HG03354 (cell line): ENCODE data around the gene ANKRD13C.
A peak's percentile ranks its signal among the peaks of the same experiment; 100 is the strongest.
"Not testable (repeated sequence)": the region's sequence is repeated elsewhere in the genome, so short reads cannot be mapped to it uniquely, and the experiment has no call there.

Experiments
- ATAC-seq: cut with Tn5 transposase; IDR thresholded peaks from one replicate; pipeline ENCODE4 v1.9.1; 2021; ENCODE audit warnings: mild to moderate bottlenecking; ENCODE audit not compliant: unreplicated experiment, poor library complexity, severe bottlenecking

Gene ANKRD13C

GRCh38 chr1:70354332-70355110 is at the start of gene ANKRD13C:
Gene ANKRD13C (minus strand): TSS chr1:70354722. CDS start chr1:70354408, 314 bp downstream.
- peak; percentile 92 for ATAC-seq

- no peak for ATAC-seq
Observed at GRCh38 chr1:70403759-70404158, 49.2 kb upstream of the ANKRD13C start.

- ATAC-seq: peak; percentile 58
Observed at GRCh38 chr1:70401974-70402373, 47.5 kb upstream of the ANKRD13C start.

GRCh38 chr1:70400335-70400734 is 45.8 kb upstream of the ANKRD13C start:
- ATAC-seq: no peak

DNA sequence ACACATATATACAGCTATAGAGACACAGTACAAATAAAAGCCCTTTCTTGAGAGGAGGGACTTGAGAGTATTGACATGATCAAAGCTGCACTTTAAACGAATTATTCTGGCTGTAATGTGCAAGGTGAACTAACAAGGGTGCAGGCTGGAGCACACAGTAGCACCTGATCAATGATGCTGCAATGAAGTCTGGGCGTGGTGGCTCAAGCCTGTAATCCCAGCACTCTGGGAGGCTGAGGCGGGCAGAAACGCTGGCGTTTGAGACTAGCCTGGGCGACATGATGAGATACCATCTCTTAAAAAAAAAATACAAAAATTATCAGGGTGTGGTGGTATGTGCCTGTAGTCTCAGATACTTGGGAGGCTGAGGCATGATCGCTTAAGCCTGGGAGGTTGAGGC is 42.5 kb upstream of the ANKRD13C start:
- ATAC-seq: no peak

GRCh38 chr1:70396607-70397006 is 42.1 kb upstream of the ANKRD13C start:
- ATAC-seq: no peak

DNA sequence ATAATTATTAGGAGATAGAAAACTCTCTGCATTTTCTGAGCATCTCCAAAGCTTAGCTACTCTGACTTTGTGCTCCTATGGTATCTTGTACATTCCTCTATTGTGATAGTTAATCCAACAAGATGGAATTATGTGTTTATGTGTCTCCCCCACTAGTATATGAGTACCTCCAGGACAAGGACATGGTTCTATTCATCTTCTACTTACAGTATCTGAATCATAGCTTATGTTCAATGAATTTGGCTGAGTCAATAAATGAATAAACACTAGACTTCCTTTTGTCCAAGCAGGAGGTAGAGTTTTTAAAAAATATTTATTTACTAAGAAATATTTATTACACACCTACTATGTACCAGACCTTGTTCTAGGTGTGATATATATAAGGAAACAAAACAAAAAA is 38.1 kb upstream of the ANKRD13C start:
- no peak for ATAC-seq

- no peak for ATAC-seq
Observed at GRCh38 chr1:70387507-70387906, 33.0 kb upstream of the ANKRD13C start.

GRCh38 chr1:70386121-70386520 is 31.6 kb upstream of the ANKRD13C start:
- no peak for ATAC-seq

- ATAC-seq: no peak
Observed at GRCh38 chr1:70385477-70385876, 31.0 kb upstream of the ANKRD13C start.

DNA sequence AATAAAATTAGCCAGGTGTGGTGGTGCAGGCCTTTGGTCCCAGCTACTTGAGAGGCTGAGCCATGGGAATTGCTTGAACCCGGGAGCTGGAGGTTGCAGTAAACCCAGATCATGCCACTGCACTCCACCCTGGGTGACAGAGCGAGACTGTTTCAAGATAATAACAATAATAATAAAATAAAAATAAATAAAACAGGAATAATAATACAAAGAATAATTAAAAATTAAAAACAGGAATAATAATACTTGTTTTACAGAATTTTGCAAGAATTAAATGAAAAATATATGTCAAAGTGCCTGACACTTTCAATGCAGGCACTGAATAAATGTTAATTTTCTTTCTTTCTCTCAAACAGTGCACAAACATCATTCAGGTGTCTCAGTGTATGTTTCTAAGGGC is 30.0 kb upstream of the ANKRD13C start:
- ATAC-seq: no peak

DNA sequence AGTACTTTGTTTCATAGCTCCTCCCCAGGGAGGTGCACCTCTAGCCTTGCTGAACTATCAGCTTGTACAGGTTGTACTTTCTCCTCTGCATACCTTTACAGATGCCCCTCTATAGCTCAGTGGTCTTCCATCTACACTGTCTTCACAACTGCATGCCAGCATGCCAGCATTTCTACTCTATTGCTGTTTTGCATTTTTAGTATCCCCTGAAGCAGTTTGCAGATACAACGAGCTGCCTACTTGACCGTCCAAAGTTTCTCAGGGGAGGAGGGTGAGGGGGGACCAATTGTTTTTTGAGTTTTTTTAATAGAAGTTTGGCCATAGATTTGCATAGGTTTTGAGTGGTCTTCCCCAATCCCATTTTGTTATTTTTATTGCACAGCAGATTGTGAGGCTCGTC is 29.0 kb upstream of the ANKRD13C start:
- ATAC-seq: no peak

DNA sequence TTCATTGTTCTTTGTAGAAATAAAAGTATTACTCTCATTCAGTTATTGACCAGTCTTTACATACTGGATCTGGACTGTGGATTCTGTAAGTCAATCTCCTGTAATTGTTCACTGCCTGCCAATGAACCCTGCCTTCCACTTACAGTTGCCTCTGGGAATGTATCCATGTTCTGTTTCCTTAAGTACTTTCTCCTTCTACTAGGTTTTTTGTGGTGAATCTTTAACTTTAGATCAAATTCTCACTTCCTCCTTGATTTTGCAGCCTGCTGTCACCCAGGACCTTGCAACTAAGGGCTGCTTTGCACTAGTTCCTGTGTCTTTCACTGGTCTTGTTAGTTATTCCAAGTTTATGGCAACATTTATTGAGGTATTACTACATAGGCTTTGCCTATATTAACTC is 28.2 kb upstream of the ANKRD13C start:
- peak; percentile 81 for ATAC-seq

- no peak for ATAC-seq
Observed at GRCh38 chr1:70376196-70376595, 21.7 kb upstream of the ANKRD13C start.

DNA sequence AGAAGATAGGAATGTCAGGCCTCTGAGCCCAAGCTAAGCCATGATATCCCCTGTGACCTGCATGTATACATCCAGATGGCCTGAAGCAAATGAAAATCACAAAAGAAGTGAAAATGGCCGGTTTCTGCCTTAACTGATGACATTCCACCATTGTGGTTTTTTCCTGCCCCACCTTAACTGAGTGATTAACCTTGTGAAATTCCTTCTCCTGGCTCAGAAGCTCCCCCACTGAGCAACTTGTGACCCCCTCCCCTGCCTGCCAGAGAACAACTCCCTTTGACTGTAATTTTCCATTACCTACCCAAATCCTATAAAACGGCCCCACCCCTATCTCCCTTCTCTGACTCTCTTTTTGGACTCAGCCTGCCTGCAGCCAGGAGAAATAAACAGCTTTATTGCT is 19.1 kb upstream of the ANKRD13C start:
- not testable (repeated sequence) for ATAC-seq

GRCh38 chr1:70372426-70372825 is 17.9 kb upstream of the ANKRD13C start:
- ATAC-seq: no peak

GRCh38 chr1:70371586-70371985 is 17.1 kb upstream of the ANKRD13C start:
- not testable (repeated sequence) for ATAC-seq

DNA sequence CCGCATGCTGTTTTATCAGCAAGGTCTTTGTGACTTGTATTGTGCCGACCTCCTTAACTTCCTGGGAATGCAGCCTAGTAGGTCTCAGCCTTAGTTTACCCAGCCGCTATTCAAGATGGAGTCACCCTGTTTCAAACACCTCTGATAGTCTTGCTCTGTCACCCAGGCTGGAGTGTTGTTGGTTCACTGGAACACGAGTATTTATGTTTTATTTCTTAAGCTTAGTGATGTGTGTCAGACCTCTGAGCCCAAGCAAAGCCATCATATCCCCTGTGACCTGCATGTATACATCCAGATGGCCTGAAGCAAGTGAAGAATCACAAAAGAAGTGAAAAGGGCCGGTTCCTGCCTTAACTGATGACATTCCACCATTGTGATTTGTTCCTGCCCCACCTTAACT is 12.9 kb upstream of the ANKRD13C start:
- ATAC-seq: not testable (repeated sequence)

DNA sequence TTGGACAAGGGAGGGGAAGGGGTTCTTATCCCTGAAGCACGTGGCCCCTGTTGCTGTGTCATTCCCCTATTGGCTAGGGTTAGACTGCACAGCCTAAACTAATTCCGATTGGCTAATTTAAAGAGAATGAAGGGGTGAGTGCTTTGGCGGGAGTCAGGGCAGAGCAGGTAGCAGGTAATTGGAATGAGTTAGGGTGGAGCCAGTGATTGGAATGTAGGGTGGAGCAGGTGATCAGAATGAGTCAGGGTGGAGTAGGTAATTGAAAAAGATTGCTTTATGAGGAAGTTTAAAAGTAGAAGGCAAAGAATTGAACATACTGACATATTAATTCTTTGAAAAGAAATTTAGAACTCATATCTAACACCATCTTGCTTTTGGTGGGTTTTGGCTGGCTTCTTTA is 12.5 kb upstream of the ANKRD13C start:
- not testable (repeated sequence) for ATAC-seq

- not testable (repeated sequence) for ATAC-seq
Observed at GRCh38 chr1:70366425-70366952, 12.0 kb upstream of the ANKRD13C start.

DNA sequence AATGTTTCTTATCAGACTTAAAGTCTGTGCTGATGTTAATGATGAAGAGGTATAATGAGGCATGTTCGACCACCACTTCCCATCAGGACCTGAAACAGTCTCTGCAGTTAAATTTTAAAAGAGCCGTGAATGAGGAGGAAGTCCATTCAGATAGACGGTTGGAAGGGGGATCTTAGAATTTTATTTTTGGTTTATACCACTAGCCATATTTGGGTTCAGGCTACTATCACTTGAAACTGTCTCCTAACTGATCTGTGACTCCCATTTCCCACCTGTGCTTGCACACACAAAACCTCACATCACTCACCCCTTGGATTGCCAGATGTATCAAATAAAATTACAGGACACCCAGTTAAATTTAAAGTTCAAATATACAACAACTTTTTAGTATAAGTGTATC is 9.9 kb upstream of the ANKRD13C start:
- ATAC-seq: no peak
